Kidney tubule cell (primary cell): ENCODE measurements around the gene C4orf50.
"Not testable (repeated sequence)": the region's sequence is repeated elsewhere in the genome, so short reads cannot be mapped to it uniquely, and the experiment has no call there.

Experiments used
- DNase-seq: peaks from one replicate; pipeline ENCODE4 v3.0.0-alpha.2; 2018; ENCODE audit warnings: low spot score

C4orf50 gene

DNA sequence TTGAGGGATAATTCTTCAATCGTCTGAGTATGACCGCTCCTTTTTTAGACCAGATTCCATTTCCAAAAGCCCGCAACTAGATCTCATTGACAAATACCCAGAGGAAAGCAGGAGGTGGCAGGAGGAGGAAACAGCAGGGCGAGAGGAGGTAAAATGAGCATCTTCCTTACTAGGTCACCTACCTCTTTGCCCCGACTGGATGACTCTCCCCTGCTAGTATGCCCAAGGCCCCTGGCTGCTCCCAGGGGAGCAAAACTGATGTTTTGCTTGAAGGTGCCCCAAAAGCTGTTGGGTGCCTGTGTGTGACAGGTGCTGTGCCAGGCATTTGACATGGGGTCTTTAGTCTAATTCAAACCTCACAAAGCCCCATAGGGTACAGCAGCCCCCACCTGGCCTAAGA is 48.9 kb downstream of the C4orf50 start:
- no peak for DNase-seq

- DNase-seq, result no peak
These were observed 50.0 kb downstream of the C4orf50 start for GRCh38 chr4:5968246-5968645.

- DNase-seq, result no peak
These were observed 50.4 kb downstream of the C4orf50 start for GRCh38 chr4:5967783-5968182.

DNA sequence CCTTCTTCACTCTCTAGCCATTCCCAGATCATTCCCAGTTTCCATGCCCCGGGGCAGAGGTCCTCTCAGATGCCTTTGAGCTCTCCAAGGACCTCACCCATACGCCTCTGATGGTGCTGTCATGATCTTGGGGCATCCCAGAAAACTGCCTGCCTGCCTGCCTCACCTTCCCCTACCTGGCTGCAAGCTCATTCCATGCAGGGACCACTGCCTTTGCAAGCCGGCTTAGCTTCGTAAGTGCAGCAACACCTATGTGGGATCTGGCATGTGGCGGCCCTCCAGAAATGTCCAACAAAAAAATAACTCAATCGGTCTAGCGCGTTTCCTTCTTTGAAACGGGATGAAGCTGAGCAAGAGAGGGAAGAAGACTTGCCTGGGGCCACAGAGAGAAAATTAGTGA is 53.0 kb downstream of the C4orf50 start:
- DNase-seq, result no peak

DNA sequence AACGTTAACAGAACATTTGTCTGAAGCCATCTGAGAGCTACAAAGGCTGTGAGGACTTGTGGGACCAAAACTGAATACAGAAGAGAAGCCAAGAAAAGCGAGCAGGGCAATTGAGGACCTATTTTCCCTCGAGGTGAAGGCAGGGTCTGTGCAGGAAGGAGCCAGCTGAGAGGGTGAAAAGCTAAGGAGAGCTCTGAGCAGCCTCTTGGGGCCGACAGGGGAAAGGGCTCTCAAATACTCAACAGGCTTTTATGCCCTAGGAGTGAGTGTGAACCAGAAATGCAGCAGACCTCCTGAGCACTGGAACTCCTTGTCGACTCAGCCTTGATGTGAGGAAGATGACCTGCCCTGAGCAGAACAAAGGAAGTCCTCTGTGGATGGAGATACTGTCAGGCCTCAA is 54.2 kb downstream of the C4orf50 start:
- no peak for DNase-seq

DNA sequence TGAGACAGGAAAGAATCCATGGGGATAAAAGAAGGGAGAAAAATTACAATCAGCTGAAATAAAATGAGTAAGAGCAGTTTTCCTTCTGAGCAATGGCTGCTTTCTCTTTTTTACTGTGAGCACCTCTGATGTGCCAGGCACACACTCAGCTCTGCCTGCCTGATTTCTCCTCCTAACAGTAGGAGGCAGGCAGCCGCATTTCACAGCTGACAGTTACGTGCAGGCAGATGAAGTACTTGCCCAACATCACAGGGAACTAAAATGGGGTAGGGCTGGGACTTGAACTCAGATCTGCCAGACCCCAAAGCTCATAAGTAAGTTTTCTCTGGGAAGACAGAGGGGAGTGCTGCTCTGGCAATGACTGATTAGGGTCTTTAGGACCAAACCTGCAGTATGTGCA is 54.6 kb downstream of the C4orf50 start:
- DNase-seq, result no peak

DNA sequence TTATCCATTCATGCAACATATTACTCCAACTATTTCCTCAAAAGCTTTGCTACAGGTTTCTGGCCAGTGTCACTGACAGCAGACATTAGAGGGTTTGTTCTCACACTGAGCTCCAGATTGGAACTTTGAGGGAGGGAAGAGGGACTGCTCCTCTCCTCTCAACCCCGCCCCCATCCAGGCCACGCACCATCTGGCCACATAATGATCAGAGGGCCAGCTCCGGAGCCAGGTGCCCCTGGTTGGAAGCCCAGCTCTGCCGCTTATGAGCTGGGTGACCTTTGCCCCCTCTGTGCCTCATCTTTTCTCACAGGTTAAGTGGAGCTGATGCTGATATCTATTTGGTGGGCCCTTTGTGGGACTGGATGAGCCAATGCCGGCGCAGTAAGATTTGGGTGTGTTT is 55.8 kb downstream of the C4orf50 start:
- DNase-seq, result no peak

GRCh38 chr4:5960252-5960880 is 57.9 kb downstream of the C4orf50 start:
- no peak for DNase-seq

GRCh38 chr4:5959211-5959982 is 58.8 kb downstream of the C4orf50 start:
- DNase-seq, result no peak

DNA sequence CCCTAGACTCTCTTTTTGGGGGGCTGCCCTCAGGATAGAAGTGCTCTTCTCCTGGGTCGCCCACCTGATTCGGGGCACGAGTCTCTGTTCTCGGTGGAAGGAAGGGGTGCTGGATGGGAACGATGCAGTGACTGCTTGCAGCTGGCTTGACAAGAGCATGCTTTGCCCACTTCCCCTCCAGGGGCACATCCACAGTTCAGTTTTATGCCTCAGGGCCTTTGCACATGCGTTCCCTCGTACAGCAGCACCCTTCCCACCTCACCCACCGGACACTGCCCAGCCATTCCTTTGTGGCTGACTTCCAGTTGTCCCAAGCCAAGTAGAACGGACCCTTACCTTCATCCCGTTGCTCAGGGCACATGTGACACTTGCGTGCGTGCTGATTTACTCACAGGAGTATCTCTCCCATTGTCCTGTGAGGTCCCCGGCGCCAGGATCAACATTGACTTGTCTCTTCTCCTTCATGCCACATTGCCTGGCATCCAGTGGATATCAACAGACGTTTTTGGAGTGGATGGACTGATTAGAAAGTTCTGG is 60.0 kb downstream of the C4orf50 start:
- no peak for DNase-seq

DNA sequence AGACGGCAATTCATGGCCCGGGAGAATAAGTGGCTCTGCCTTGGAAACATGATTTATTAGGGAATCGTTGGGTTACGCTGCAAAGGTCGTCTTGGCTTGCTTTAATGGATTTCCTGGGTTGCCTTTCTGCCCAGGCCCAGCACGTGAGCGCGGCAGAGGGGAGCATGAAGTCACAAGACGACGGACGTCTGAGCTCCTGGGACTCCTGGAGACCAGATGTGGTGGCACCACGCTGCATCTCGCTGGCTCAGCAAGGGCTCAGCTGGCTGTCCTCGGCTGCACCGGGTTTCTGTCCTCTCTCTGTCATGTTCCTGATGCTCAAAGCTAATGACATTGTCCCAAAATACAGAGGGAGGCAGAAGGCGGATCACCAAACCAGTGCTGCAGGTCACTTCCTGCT is 61.2 kb downstream of the C4orf50 start:
- no peak for DNase-seq

DNA sequence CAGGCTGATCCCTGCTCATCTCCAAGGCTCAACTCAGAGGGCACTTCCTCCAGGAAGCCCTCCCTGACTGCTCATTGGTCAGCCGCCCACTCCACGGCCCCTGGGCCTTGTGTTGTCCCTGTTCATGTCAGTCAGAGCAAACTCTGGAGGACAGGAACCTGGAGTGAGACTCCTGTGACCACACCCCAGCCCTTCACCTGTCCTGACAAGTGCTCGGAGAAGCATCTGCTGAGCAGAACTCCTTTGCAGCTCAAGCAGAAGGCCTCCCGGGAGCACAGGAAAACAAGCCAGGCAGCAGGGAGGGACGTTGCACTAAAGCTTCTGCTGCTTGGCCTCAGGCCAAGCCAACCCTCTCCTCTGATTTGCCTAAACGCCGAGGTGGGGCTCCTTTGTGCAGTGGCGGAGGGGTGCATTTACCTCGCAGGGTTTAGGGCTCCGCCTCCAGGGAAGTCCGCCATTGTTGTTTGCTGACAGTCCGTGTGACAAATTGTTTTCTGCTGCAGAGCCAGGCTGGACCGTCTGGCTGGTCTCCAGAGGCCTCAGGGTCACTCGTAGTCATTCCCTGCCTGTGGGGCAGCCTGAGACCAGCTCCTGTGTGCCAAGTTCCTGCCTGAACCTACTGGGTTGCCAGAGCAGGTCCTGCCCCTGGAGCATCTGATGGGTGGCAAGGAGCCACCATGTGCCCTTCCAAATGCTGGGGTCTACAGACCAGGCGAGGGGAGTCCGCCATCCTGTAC is 61.8 kb downstream of the C4orf50 start:
- DNase-seq, result peak; percentile 38

DNA sequence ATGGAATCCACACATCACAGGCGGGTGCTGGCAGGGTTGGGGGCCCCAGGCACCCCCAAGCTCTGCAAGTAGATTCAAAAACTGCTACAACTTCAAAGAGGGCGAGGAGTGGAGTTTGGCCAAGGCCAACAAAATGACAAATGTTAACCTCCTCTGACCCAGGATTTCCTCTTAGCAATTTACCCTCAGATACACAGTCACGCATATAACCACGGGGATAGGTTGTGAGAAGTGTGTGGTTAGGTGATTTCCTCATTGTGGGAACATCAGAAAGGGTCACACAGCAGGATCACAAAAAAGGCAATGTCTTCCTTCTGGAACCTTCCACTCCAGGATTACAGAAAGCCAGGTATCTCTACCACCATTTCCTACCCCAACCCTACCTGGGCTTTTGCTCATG is 62.4 kb downstream of the C4orf50 start:
- peak; percentile 31 for DNase-seq

DNA sequence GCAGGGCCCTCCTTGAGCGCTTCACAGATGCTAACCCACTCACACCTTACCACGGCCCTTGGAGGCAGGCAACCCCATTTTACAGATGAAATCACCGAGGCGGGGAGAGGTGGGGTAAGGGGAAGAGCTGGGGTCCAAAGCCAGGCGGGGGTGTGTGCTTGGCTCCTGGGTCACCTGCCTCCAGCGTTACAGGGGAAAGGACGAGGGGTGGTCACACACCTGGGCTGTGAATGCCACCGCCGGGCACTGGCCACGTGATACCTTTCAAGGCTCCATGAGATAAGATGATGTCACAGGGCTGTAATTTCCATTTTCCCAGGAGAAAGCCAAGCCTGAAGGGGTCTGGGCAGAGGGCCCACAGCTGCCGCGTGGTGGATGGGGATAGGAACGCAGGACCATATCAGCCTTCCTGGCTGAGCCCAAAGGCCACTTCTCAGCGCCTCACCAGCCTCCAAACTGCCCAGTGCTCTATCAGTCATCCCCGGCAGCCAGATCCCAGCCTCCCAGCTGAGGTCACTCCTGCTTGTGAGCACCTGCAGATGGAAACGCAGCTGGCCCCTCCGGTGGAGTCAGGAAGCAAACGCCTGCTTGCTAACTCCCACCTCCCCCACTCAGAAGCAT is 62.9 kb downstream of the C4orf50 start:
- DNase-seq, result peak; percentile 18

DNA sequence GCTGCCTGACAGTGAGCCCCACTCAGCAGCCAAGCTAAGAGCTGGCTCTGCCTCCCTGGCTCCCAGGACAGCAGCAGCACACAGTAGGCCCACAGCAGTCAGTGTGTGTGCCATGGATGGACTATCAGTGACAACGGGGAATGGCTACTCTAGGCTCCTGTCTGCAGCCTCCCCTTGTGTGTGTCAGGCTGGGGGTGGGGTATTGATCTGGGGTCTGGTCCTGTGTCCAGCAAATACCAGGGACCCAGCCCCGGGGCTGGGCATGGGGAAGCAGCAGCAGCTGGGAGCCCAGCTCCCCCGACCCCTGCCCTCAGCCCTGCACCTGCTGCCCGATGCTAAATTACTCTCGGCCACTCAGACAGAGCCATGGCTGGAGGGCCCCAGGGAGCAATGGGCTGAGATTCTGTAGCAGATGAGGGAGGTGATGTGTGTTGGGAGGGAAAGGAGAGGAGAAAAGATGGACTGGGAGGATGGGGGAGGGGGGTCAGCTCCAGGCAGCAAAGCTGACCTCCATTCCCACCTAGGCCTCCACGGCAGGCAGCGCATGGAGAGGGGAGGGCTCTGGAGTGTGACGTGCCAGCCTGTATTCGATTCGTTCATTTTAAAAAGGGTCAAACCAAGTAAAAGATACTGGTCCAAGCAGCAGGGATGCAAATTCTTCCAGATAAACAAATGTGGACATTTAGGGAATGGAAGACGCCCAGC is 64.0 kb downstream of the C4orf50 start:
- no peak for DNase-seq

GRCh38 chr4:5952975-5953951 is 65.0 kb downstream of the C4orf50 start:
- no peak for DNase-seq

DNA sequence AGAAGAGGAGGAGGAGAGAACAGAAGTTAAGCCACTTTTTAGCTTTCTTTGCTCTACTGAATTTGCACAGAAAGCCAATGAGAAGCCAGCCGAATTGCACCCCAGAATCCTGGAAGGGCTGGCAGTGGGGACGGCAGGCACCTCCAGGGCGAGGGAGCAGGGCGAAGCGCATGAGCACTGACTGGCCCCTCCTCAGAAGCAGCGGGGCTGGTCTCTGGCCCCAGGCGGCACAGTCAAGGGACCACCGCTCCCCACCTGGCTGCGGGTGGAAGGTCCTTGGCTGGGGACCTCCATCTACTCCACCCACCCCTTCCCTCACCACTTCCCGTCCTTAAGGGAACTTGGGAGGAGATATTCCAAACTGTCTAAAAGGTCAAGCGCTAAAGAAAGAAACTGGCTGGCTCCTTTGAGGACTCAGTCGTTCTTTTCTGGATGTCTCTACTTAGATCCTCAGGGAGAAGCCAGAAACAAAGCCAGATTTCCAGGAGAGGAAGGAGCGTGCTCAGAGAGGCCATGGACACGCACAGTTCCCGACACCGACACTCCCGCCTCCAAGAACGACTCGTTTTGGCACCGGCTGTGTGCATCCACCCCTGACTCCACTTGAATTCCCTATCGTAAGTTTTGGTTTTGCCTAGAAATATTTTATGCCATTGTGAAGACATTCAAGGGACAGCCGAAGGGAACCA is 65.8 kb downstream of the C4orf50 start:
- no peak for DNase-seq

DNA sequence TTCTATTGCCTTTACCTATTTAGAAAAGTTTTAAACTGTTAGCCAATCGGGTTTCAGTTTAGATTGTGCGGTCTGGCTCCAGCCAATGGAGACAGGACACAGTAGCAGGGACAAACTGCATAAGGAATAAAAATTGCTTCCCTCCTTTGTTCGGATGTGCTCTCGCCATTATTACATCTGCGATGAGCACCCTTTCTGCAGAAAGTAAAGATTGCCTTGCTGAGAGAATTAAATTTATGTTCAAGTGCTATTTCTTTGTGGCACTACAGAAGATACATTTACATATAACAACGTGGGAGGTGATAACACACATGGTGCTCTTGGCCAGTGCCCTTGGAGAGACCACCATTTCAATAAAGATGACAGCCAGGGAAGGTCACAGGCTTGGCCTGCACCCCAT is 71.6 kb downstream of the C4orf50 start:
- not testable (repeated sequence) for DNase-seq

DNA sequence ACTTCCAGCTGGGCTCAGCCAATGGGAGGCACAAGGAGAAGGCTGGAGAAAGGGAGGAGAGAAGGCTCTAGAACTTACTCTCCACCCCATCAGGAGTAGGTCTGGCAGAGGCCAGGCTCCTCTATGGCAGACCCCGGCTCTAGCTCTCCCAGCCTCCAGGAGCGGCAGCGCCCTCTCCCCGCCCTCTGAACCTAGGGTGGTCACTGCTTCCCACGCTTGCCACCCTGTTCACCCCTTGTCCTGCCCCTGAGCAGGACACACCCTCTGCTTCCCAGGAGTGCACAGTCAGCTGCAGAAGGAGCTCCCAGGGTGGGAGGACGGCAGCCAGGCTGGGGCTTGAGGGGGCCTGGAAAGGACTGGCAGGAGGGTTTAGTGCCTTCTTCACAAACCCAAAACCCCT is 72.3 kb downstream of the C4orf50 start:
- DNase-seq, result no peak

- DNase-seq, result no peak
These were observed 73.1 kb downstream of the C4orf50 start for GRCh38 chr4:5945171-5945570.
